ENCODE results near the gene CCDC195.

CCDC195 gene

DNA sequence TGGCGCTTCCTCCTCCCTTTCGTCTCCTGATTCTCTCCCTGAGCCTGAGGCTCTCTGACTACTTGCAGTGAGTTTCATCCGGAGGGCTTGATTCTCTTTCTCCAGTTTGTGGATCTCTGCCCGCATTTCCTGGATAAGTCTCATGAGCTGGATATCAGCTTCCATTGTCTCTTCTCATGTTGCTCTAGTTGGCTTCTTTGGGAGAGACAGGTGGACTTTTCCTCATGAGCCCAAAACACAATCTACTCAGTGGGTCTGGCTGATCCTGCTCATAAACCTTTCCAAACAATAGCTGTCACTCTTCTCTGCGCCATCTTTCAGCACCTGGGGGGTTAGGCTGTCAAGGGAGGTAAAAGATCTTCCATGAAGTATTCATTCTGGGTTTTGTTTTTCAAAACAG lies at the start of gene CCDC195:
CCDC195 (minus strand) TSS at position 165 of the 400 bp plus-strand sequence; CDS start at position 165, 0 bp downstream.
- no peak for DNase-seq

GRCh38 chr2:224764565-224765236 lies 48.5 kb upstream of the CCDC195 start:
- no peak for DNase-seq

DNA sequence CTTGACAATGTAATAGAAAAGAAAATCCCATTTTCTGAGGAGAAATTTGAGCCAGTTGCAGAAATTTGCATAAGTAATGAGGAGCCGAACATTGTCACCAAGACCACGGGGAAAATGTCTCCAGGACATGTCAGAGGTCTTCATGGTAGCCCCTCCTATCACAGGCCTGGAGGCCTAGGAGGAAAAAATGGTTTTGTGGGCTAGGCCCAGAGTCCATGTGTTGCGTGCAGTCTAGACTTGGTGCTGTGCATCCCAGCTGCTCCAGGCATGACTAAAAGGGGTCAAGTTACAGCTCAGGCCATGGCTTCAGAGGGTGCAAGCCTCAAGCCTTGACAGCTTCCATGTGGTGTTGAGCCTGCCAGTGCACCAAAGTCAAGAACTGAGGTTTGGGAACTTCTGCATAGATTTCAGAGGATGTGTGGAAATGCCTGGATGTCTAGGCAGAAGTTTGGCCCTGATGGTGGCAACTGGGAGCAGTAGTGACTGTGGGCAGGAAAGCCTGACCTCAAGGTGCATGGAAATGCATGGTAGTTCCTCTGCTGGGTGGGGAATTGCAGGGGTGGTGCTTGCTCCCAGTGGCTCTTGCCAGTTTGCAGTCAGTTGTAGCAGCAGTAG lies 41.9 kb upstream of the CCDC195 start:
- no peak for DNase-seq

DNA sequence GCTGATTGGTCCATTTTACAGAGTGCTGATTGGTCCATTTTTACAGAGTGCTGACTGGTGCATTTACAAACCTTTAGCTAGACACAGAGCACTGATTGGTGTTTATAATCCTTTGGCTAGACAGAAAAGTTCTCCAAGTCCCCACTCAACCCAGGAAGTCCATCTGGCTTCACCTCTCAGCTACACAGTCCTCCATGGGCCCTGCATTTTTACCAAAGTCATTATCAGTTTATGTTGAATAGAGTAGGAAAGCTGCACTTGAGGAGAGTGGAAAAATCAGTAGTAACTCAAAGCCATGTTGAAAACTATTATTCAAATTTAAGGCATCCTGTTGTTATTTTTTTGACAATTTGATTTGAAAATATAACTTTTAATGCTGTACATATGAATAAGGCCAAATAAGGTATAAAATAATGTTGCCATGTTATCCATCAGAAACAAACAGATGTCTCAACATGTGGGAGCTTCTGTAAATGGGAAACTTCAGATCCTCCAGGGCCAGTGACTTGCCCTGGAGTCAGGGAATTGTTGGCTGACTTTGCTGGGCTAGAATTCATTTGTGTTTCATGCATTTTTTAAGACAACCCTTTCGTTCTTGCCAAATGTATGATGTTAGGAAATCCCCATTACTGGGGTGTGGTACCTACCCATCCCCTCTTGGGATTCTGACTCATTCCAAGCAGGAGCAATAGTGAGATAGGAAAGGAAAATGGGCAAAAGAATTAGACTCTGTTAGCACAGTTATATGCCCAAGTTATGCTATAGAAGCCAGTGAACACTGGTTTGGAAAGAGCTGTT lies 37.8 kb upstream of the CCDC195 start:
- peak; percentile 82 for DNase-seq

GRCh38 chr2:224751996-224752698 lies 36.0 kb upstream of the CCDC195 start:
- no peak for DNase-seq

GRCh38 chr2:224749136-224749535 lies 33.0 kb upstream of the CCDC195 start:
- no peak for DNase-seq

GRCh38 chr2:224747765-224748164 lies 31.6 kb upstream of the CCDC195 start:
- no peak for DNase-seq

- DNase-seq = no peak
These were observed 20.1 kb upstream of the CCDC195 start for GRCh38 chr2:224736227-224736626.

- DNase-seq = no peak
These were observed 18.8 kb upstream of the CCDC195 start for GRCh38 chr2:224734949-224735348.

GRCh38 chr2:224731665-224732064 lies 15.5 kb upstream of the CCDC195 start:
- no peak for DNase-seq

- no peak for DNase-seq
These were observed 13.3 kb upstream of the CCDC195 start for GRCh38 chr2:224729435-224729834.

DNA sequence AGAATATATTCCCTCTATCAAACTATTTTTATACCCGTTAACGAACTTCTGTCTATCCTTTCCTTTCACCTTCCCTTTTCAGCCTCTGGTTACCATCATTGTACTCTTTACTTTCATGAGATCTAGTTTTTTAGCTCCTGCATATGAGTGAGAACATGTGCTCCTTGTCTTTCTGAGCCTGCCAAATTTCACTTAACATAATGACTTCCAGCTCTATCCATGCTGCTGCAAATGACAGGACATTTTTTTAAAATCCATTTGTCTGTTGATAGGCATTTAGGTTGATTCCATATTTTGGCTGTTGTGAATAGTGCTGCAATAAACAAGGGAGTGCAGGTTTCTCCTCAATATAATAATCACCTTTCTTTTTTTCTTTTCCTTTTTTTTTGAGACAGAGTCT lies 8.2 kb upstream of the CCDC195 start:
- no peak for DNase-seq

GRCh38 chr2:224723586-224724217 lies 7.5 kb upstream of the CCDC195 start:
- peak; percentile 66 for DNase-seq

DNA sequence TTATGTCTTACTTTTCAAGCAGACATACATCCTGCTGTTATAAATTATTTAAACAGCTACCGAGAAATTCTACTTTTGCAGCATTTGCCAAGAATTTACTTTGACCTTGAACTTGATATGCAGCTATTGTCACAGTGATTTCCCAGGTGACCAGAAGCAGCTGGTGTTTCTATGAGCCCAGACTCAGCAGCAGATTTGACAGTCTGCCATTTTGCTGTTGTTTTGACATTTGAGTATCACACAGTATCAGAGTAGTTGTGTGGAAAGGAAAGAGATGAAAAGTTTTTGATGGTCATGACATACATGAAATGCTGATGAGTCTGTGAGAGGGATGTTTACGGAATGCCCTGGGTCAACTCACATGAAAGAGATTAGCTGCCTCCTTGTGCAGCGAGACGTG lies 6.6 kb upstream of the CCDC195 start:
- DNase-seq = no peak

- DNase-seq = peak; percentile 74
These were observed 6.1 kb upstream of the CCDC195 start for GRCh38 chr2:224722250-224722649.

DNA sequence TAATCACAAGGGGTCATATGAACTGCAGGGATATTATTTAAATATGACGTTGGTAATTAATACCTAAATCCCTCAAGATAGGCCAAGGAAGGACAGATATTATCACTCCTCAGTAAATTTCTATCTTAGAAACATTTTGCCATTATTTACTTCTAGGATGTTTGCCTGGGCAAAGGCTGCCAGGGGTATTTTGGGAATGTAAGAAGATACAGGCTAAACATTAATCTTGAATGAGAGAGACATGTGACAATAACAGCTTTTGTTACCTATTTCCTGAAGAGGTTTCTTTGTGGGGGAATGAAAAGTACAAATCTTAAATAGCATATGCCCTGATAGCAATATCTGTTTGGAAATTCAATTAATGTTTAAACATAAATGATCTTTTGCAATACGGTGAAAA lies 756 bp upstream of the CCDC195 start:
- no peak for DNase-seq

DNA sequence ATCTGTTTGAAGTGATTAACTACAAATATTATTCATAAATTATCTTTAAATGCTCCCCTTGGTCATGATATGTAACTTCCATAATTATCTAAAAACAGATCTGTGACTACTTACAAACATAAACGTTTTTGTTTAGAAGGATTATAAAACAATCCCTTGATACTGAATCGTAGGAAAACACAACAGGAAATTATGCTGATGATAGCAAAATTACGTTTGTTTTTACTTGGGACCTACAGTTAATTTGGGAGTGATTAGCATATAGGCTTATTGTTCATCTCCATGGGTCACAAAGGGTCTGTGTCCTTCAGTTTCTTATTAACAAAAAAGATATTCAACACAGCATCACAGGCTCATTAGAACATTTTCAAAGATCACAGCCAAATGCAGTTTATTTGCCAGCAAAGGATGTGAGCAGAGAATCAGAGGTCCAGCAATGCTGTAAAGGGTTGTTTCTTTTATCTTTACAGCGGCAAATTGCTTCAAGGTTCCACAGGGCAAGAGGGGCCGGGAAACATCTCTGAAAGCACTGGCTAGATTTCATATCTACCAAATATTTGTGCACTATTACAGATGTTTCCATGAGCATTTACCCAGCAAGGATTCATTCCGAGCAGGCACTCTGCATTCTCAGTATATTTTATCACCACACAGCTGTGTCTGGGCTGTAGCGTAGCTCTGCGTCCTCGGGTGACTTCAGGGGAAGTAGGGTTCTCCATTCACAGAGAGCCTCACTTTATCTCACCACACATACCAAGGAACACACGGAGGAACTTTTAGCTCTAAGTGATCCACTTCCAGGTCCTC lies 4.1 kb downstream of the CCDC195 start:
- DNase-seq = no peak

DNA sequence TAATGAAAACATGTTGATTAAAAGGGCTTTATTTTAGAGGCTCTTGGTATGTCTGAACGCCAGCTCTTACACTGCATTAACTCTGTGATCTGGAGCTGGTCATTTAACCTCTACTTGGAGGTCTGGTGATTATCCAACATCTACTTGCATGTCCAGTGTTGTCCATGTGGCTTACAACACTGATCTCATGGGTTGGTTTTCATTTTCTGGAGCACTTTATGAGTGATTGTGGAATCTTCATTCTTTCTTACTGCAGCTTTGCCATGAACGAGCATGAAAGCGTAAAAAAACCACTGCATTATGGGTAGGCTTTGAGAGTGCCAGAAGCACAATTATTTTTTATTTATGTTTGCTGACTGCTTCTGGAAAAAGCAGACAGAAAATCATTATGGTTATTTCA lies 4.8 kb downstream of the CCDC195 start:
- no peak for DNase-seq

DNA sequence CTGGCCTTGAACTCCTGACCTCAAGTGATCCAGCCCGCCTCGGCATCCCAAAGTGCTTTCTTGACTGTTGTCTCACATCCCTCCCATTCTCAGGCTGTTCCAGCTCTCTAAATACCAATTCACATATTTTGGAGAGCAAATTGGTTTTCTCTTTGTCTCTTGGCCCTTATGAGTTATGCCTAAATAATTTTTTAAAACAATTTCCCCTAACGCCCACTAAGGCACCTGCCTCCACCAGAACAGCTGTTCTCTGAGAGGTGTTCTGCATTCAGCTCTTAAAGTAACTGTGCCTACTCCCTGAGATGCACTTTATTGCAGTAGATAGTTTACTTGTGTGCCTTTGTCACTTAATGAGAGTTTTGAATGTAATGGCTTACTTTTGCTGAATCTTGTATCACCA lies 6.9 kb downstream of the CCDC195 start:
- DNase-seq = no peak

DNA sequence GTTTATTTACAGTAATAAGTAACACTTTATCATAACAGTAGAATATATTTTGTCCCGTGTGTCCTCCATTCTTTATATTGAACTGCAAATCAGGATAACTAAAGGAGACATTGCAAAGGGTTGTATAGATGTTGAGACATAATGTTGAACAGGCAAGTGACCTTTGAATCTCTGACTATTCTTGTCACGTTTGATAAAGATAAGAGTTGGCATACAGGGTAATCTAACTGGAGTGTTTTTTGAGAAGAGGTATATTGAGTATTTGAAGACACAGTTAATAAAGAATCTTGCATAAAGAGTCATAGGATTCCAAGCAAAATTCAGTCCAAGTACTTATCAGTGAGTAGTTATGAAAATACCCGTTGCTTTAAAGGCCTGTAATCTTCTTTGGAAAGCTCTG lies 21.7 kb downstream of the CCDC195 start:
- DNase-seq = no peak

DNA sequence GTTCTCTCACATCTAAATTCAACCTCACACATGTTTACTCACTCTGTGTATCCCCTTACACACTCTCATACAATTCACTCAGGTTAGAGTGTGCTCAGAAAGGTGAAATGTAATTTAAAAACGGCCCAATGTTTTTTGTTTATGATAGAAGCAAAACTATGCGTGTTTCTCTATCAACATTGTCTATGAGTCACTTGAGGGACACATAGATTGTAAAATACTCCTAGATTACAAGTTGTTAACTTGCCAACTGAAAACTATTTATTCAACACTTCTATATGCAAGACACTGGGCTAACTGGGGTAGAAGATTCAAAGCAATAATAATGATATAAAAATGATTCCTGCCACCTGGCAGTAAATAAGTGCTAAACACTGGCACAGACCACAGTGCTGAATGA lies 24.6 kb downstream of the CCDC195 start:
- peak; percentile 5 for DNase-seq

GRCh38 chr2:224690868-224691267 lies 25.3 kb downstream of the CCDC195 start:
- DNase-seq = no peak
